ENCODE data around the gene FNIP2.

GRCh38 chr4:158819942-158820786 is 51.3 kb downstream of the FNIP2 start:
- TF ChIP-seq CTCF (IDR thresholded peaks at IDR 0.05) (no peak), POLR2A (IDR thresholded peaks at IDR 0.05) (no peak)

Measured in heart left ventricle (tissue), 13 donors.